Measurements from ENCODE around the gene SPOCK3.
"Not testable (repeated sequence)": the region's sequence is repeated elsewhere in the genome, so short reads cannot be mapped to it uniquely, and the experiment has no call there.

The SPOCK3 gene

DNA sequence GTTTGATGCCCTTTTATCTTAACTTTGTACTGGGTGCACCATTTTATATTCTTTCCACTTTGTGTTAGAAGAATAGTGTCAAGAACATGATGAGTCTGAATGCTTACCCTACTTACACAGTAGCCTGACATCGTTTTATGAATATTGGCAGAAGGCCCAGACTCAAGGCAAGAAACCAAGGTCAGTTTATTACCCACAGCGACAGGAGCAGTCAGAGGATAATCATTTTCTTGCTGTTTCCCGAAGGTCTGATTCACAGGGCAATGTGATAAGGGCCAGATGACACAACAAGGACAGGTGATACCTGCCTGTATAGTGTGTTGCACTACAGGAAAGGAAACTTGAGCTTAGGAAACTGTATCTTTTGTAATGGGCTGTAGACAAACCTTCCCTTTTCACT is 417.4 kb downstream of the SPOCK3 start:
- no peak for DNase-seq

GRCh38 chr4:166808380-166808779 is 425.9 kb downstream of the SPOCK3 start:
- DNase-seq: no peak

DNA sequence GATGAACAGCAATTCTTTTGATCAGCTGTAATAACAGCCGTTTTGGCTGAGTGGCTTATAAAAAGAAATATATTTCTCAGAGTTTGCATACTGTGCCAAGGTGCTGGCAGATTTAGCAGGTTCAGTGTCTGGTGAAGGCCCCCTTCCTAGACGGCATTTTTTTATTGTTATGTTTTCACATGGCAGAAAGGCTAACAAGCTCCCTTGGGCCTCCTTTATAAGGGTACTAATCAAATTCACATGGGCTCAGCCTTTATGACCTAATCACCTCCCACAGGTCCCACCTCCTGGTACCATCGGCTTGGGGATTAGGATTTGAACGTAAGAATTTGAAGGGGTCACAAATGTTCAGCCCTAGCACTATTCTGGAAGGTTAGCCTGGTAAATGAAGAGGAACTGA is 431.9 kb downstream of the SPOCK3 start:
- DNase-seq: no peak

- DNase-seq: no peak
These were observed 436.2 kb downstream of the SPOCK3 start for GRCh38 chr4:166798126-166798525.

- no peak for DNase-seq
These were observed 456.5 kb downstream of the SPOCK3 start for GRCh38 chr4:166777760-166778159.

- DNase-seq: no peak
These were observed 471.3 kb downstream of the SPOCK3 start for GRCh38 chr4:166763018-166763417.

DNA sequence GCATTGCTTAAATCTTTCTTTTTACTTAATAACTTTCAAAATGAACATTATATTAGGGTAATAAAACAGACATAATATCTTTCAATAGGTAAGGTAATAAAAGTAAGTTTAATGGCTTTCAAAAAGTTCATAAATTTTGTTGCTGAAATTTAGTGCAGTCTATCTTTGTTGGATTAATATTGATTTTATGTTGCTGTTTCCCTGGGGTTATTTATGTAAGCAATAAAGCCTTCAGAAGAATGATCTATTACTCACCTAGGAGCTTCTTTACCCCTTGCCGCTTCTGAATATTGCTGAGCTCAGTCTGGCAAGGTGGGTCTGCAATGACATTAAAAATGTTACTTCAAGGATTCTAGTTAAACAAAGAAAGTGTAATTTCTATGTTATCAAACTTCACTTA is 492.6 kb downstream of the SPOCK3 start:
- DNase-seq: no peak

DNA sequence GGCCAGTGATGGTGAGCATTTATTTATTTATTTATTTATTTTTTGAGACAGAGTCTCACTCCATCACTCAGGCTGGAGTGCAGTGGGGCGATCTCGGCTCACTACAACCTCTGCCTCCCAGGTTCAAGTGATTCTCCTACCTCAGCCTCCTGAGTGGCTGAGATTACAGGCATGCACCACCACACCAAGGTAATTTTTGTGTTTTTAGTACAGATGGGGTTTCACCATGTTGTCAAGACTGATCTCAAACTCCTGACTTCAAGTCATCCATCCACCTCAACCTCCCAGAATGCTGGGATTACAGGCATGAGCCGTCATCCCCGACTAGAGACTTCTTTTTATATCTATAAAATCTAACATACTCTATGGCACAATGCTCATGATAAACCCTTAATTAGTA is 495.1 kb downstream of the SPOCK3 start:
- not testable (repeated sequence) for DNase-seq

DNA sequence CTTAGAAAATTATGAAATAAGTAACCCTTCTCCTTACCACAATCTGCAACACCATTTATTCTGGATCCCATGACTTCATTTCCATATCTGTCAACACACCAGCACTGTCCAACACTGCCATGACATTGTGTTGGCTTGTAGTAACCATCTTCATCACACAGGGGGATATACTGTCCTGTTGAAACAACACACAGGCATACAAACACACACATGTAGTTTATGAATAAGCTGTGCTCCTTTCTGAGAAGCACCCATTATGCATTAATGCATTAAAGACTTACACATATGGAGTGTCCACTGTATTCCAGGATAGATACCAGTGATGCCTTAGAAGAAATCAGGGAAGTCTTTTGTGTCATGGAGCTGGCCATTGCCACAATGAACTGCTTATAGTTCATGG is 496.9 kb downstream of the SPOCK3 start:
- no peak for DNase-seq

- no peak for DNase-seq
These were observed 498.7 kb downstream of the SPOCK3 start for GRCh38 chr4:166735553-166735952.

DNA sequence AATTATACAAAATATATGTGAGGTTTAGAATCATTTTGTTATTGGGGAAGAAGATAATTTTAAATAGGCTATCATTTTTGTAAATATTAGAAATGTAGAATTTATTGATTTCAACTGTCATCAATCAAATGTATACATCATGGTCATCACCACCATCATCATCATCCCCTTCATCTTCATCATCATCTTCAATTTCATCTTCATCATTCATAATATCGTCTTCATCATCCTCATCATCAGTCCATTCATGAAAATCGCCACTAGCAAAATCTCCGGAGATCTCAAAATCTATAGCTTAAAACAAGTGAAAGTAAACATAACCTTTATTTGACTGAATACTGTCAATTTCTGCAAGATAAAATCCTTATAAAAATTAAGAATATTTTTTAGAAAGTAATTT is 499.5 kb downstream of the SPOCK3 start:
- DNase-seq: no peak

DNA sequence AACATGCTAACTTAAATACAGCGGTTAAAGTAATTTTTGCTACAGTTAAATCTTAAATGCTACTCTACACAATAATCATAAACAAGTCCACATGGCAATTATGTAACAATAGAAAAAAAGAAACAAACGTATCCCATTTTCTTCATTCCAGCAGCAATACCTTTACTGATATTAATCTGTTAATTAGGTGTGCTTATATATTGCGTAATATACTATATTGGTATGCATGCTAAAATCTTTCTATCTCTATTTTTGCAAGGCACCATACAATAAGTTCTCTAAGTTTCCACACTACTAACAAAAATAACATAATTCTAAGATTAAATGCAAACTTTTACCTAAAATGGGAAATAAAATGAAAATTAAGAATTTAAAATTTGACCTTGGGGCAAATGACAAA is 500.6 kb downstream of the SPOCK3 start:
- DNase-seq: no peak

GRCh38 chr4:166726832-166727231 is 507.5 kb downstream of the SPOCK3 start:
- no peak for DNase-seq

DNA sequence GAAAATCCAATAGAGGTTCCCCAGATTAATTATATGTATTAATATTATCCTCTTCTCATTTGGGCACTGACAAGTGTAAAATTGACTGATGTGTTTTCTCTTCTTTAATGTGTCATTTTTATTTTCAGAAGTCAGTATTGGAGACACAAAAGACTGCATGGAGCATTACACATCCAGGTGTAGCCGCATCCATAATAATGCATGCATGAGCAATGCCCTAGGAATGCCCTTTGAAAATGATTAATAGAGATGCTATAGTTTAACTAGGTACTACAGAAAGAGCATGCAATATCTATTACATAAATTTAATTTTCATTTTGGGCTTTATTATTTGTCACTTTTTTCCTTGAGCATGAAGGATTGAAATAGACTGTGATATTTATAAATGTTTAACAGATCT is 509.9 kb downstream of the SPOCK3 start:
- no peak for DNase-seq

GRCh38 chr4:166723532-166724140 is 510.7 kb downstream of the SPOCK3 start:
- no peak for DNase-seq

GRCh38 chr4:166715748-166716713 is 518.3 kb downstream of the SPOCK3 start:
- not testable (repeated sequence) for DNase-seq

GRCh38 chr4:166700592-166700991 is 533.7 kb downstream of the SPOCK3 start:
- DNase-seq: no peak

GRCh38 chr4:166688835-166689234 is 545.5 kb downstream of the SPOCK3 start:
- DNase-seq: no peak

DNA sequence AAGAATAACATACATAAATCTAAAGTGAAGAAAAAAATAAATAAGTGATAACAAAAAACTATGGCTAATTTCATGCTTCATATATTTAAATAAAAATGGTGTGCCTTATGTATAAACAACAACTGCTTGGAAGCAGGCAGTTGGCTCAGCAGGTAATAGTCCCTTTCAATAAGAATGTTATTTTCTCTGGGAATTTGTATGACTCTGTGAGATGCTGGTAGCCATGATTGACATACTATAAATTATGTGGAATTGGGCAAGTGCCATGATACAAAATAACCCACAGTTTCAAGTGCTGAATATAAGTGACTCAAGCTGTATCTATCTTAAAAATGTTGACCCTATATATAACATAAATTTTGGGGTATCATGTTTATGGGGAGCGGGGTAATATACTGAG is 546.5 kb downstream of the SPOCK3 start:
- DNase-seq: no peak

Data from suppressor macrophage (primary cell).